Bronchial epithelial cell (primary cell): ENCODE data around the gene KISS1R. TPM values are rescaled to one million over a fixed set of nuclear protein-coding genes. Genes with fewer than 3 reads are reported as not detected.

Experiments
- DNase-seq: peaks from one replicate; pipeline ENCODE4 v3.0.0-alpha.2; 2010; ENCODE audit warnings: low read depth
- FAIRE-seq: peaks from 2 replicates; lab custom pipeline; 2011; peaks lifted over from hg19 to GRCh38; lab: Jason Lieb, UNC
- H3K27me3 ChIP-seq: 2 replicates; pipeline ENCODE4 v1.5.1; 2011; ENCODE audit warnings: low read length; ENCODE audit not compliant: control insufficient read depth, insufficient read depth
- H3K36me3 ChIP-seq: 2 replicates; pipeline ENCODE4 v1.5.1; 2011; ENCODE audit warnings: low read length; ENCODE audit not compliant: control insufficient read depth, insufficient read depth
- H3K4me3 ChIP-seq: 2 replicates; pipeline ENCODE4 v1.5.1; 2011; ENCODE audit warnings: mild to moderate bottlenecking, low read depth, low read length, control low read depth
- CTCF ChIP-seq: IDR thresholded peaks from 2 replicates; pipeline ENCODE4 v1.5.1; 2011; ENCODE audit warnings: mild to moderate bottlenecking, moderate library complexity, low read length, control low read depth, inconsistent platforms; ENCODE audit not compliant: insufficient read depth, severe bottlenecking
- total RNA-seq: library from RNA; depleted of rRNA; stranded (reverse); fragments of >200 nt; gene quantifications from 2 replicates; pipeline ENCODE4 v1.2.1, GENCODE V29; 2014

Gene KISS1R
- total RNA-seq, 1 donor from 2014 or later, result not detected

GRCh38 chr19:927780-928401 lies 10.8 kb downstream of the KISS1R start:
- no peak for TF ChIP-seq CTCF
- H3K27me3 ChIP-seq, result no peaks in the 10 kb centered on the region
- no peak overlapping the region for H3K4me3 ChIP-seq
- DNase-seq (no peak), FAIRE-seq (no peak)
- peaks cover 3% of the 10 kb centered on the region for H3K36me3 ChIP-seq

GRCh38 chr19:928471-929202 lies 11.5 kb downstream of the KISS1R start:
- no peak for FAIRE-seq
- no peaks in the 10 kb centered on the region for H3K27me3 ChIP-seq
- no peak overlapping the region for H3K4me3 ChIP-seq
- no peak for TF ChIP-seq CTCF
- peaks cover 3% of the 10 kb centered on the region for H3K36me3 ChIP-seq
- no peak for DNase-seq

- Histone ChIP-seq H3K4me3 (no peak overlapping the region), H3K27me3 (no peaks in the 10 kb centered on the region), H3K36me3 (peaks cover 3% of the 10 kb centered on the region)
- TF ChIP-seq CTCF, result no peak
- DNase-seq, result no peak
- FAIRE-seq, result no peak
These were observed 12.2 kb downstream of the KISS1R start for GRCh38 chr19:929203-929890.

- H3K4me3 ChIP-seq, result no peak overlapping the region
- no peak for DNase-seq
- no peak for FAIRE-seq
- H3K27me3 ChIP-seq, result no peaks in the 10 kb centered on the region
- no peak for TF ChIP-seq CTCF
- peaks cover 3% of the 10 kb centered on the region for H3K36me3 ChIP-seq
These were observed 12.7 kb downstream of the KISS1R start for GRCh38 chr19:929891-930258.

GRCh38 chr19:931860-932647 lies 14.9 kb downstream of the KISS1R start:
- no peak for TF ChIP-seq CTCF
- Histone ChIP-seq H3K27me3 (no peaks in the 10 kb centered on the region), H3K36me3 (peaks cover 3% of the 10 kb centered on the region), H3K4me3 (no peak overlapping the region)
- no peak for DNase-seq
- no peak for FAIRE-seq
